Pericardium fibroblast (primary cell): ENCODE data around the gene PI4KA. TPM values are rescaled to one million over a fixed set of nuclear protein-coding genes. Genes with fewer than 3 reads are reported as not detected.

Experiments
- total RNA-seq: library from RNA; depleted of rRNA; stranded (reverse); fragments of >200 nt; gene quantifications from 2 replicates; pipeline ENCODE4 v1.2.3, GENCODE V29; 2015

Gene PI4KA
- 39.7 and 40.6 TPM in 2 replicates for total RNA-seq

GRCh38 chr22:20858615-20859416, at the start of gene PI4KA, which contains the start of gene SNAP29:
TSS of gene PI4KA (minus strand) at chr22:20858811. CDS start at chr22:20858725, 86 bp downstream.
TSS of gene SNAP29 (plus strand) at chr22:20859007. CDS start at chr22:20859111, 104 bp downstream.

GRCh38 chr22:20773793-20774212, 84.8 kb downstream of the PI4KA start, which contains the start of gene SERPIND1:
TSS of gene SERPIND1 (plus strand) at chr22:20774113. CDS start at chr22:20779313, 5,200 bp downstream.

Other genes with a start within 250 kb of the PI4KA start
- not detected in 2 replicates for gene SERPIND1, start 84.7 kb downstream of the PI4KA start, total RNA-seq
- 16.1 and 20.3 TPM in 2 replicates for gene SNAP29, start 196 bp upstream of the PI4KA start, total RNA-seq
- gene CRKL, start 58.6 kb upstream of the PI4KA start, total RNA-seq: 35.2 and 37.0 TPM in 2 replicates
- 0.17 and 1.1 TPM in 2 replicates for gene AIFM3, start 108.4 kb upstream of the PI4KA start, total RNA-seq
- gene LZTR1, start 123.5 kb upstream of the PI4KA start, total RNA-seq: 29.5 and 33.8 TPM in 2 replicates
- 34.0 TPM in 2 replicates for gene THAP7, start 143.3 kb upstream of the PI4KA start, total RNA-seq
- 4.1 and 4.3 TPM in 2 replicates for gene P2RX6, start 156.4 kb upstream of the PI4KA start, total RNA-seq
- gene SLC7A4, start 173.8 kb upstream of the PI4KA start, total RNA-seq: 0.51 and 2.7 TPM in 2 replicates
- gene LRRC74B, start 187.1 kb upstream of the PI4KA start, total RNA-seq: not detected in 2 replicates